HepG2 (cell line): ENCODE data around the gene ZNF8. TPM values are rescaled to one million over a fixed set of nuclear protein-coding genes. Genes with fewer than 3 reads are reported as not detected.

Experiments used
- EHMT2 ChIP-seq: fragments of 200-600 bp; sonication (generic); IDR thresholded peaks from 2 replicates; pipeline ENCODE4 v1.7.0; 2017; ENCODE audit warnings: antibody characterized with exemption, low read depth, low read length, borderline replicate concordance
- MBD4 ChIP-seq: IDR thresholded peaks from 2 replicates; pipeline ENCODE4 v1.6.1; 2012; ENCODE audit warnings: low read length, inconsistent platforms, borderline replicate concordance
- MTA1 ChIP-seq: sonication (generic); formaldehyde crosslinking; IDR thresholded peaks from 2 replicates; pipeline ENCODE4 v1.4.0; 2020; ENCODE audit warnings: missing genetic modification reagents, mild to moderate bottlenecking, borderline replicate concordance
- NFE2 ChIP-seq: sonication (generic); formaldehyde crosslinking; IDR thresholded peaks from 2 replicates; pipeline ENCODE4 v1.4.0; 2020; ENCODE audit warnings: missing genetic modification reagents
- RARG ChIP-seq: sonication (generic); formaldehyde crosslinking; IDR thresholded peaks from 2 replicates; pipeline ENCODE4 v1.4.0; 2020; ENCODE audit warnings: low read depth, mild to moderate bottlenecking, missing genetic modification reagents
- REST ChIP-seq, 2 experiments: IDR thresholded peaks; 2 replicates each; pipeline ENCODE4 v1.6.1; 2011 to 2012; ENCODE audit warnings: low read length in 2 of 2, borderline replicate concordance in 1 of 2, low read depth in 1 of 2, mild to moderate bottlenecking in 1 of 2, moderate library complexity in 1 of 2
- SPEN ChIP-seq: sonication (generic); formaldehyde crosslinking; IDR thresholded peaks from 2 replicates; pipeline ENCODE4 v1.5.1; 2020; ENCODE audit warnings: low read depth, mild to moderate bottlenecking, missing genetic modification reagents
- TFE3 ChIP-seq: IDR thresholded peaks from 2 replicates; pipeline ENCODE4 v1.6.1; 2016
- ZEB1 ChIP-seq: IDR thresholded peaks from 2 replicates; pipeline ENCODE4 v1.6.1; 2012; ENCODE audit warnings: mild to moderate bottlenecking, low read depth, inconsistent platforms; ENCODE audit not compliant: insufficient replicate concordance
- ZFX ChIP-seq: sonication (generic); formaldehyde crosslinking; IDR thresholded peaks from 2 replicates; pipeline ENCODE4 v1.4.0; 2020; ENCODE audit warnings: mild to moderate bottlenecking, low read depth, missing genetic modification reagents, moderate library complexity
- ZNF143 ChIP-seq: sonication (generic); formaldehyde crosslinking; IDR thresholded peaks from 2 replicates; pipeline ENCODE4 v1.4.0; 2020; ENCODE audit warnings: missing genetic modification reagents
- ZNF580 ChIP-seq: IDR thresholded peaks from 2 replicates; pipeline ENCODE4 v1.6.1; 2016; ENCODE audit warnings: low read depth, borderline replicate concordance
- ZNF724P ChIP-seq: sonication (generic); formaldehyde crosslinking; IDR thresholded peaks from 2 replicates; pipeline ENCODE4 v1.8.0; 2022; ENCODE audit warnings: missing genetic modification reagents, borderline replicate concordance
- ZNF746 ChIP-seq: sonication (generic); formaldehyde crosslinking; IDR thresholded peaks from 2 replicates; pipeline ENCODE4 v1.8.0; 2022; ENCODE audit warnings: mild to moderate bottlenecking, missing genetic modification reagents
- ZSCAN9 ChIP-seq: IDR thresholded peaks from 2 replicates; pipeline ENCODE4 v1.6.1; 2016; ENCODE audit warnings: borderline replicate concordance
- polyA plus RNA-seq, 8 experiments: library from polyadenylated mRNA; depleted of rRNA in 3 of 8; stranded (reverse) in 7 of 8; unstranded in 1 of 8; fragments of >200 nt; fragmentation: Illumina TruSeq in 4 of 8; extraction: Trizol in 4 of 8; gene quantifications; 2 replicates each; pipeline versions ENCODE4 v1.2.1 to v1.2.3, GENCODE V29; 2011 to 2016; ENCODE audit warnings: low read depth in 4 of 8, missing spikeins in 1 of 8, mixed read lengths in 1 of 8; ENCODE audit not compliant: insufficient read depth in 1 of 8
- total RNA-seq, 5 experiments: library from RNA; depleted of rRNA; stranded (reverse); fragments of >200 nt; fragmentation: Illumina TruSeq; extraction: Trizol; gene quantifications; 2 replicates each; pipeline ENCODE4 v1.2.3, GENCODE V29; 2016; ENCODE audit warnings: low read depth in 1 of 5

Gene ZNF8
- total and polyA plus RNA-seq, 2 of the 13 experiments (the other 11 are each of a cell fraction or from before 2014, with no cell fraction given) = 3.1 to 3.3 TPM

- no peak for TF ChIP-seq ZNF580 (CRISPR knock-in tag)
- no peak for TF ChIP-seq SPEN (CRISPR knock-in tag)
- no peak for TF ChIP-seq NFE2 (CRISPR knock-in tag)
- peak; percentile 79; the same call in 1 of the 2 replicates for TF ChIP-seq EHMT2
- TF ChIP-seq RARG (CRISPR knock-in tag) = no peak
- TF ChIP-seq TFE3 (CRISPR knock-in tag) = peak; percentile 44; the same call in 1 of the 2 replicates
- no peak for TF ChIP-seq MTA1
- TF ChIP-seq REST (IDR thresholded peaks at IDR 0.05; ENCODE audit: borderline replicate concordance in 1 of 2, low read depth in 1 of 2, low read length in 2 of 2) = peak; percentile 48 to 94
- no peak for TF ChIP-seq ZNF724P
- no peak for TF ChIP-seq ZFX (CRISPR knock-in tag)
- TF ChIP-seq ZEB1 = no peak
- no peak for TF ChIP-seq ZNF143
- 0 out of 2 replicates have a peak, but pooled peaks have one; percentile 34 for TF ChIP-seq ZSCAN9 (CRISPR knock-in tag)
- no peak for TF ChIP-seq MBD4
- TF ChIP-seq ZNF746 (CRISPR knock-in tag) = no peak
Measured at GRCh38 chr19:58317476-58318072, 38.8 kb downstream of the ZNF8 start (continued).
